M059J (cell line): ENCODE results near the gene TAS1R2. TPM values are rescaled to one million over a fixed set of nuclear protein-coding genes. Genes with fewer than 3 reads are reported as not detected.
"Not testable (repeated sequence)": the region's sequence is repeated elsewhere in the genome, so short reads cannot be mapped to it uniquely, and the experiment has no call there.

Experiments
- DNase-seq: peaks from one replicate; pipeline ENCODE4 v3.0.0-alpha.2; 2012; ENCODE audit warnings: low read depth
- total RNA-seq: library from RNA; depleted of rRNA; stranded (reverse); fragments of >200 nt; shearing (Covaris generic); gene quantifications from 2 replicates; pipeline ENCODE4 v1.2.3, GENCODE V29; 2014

TAS1R2 gene
- total RNA-seq, 1 experiment from 2014 or later, result not detected

DNA sequence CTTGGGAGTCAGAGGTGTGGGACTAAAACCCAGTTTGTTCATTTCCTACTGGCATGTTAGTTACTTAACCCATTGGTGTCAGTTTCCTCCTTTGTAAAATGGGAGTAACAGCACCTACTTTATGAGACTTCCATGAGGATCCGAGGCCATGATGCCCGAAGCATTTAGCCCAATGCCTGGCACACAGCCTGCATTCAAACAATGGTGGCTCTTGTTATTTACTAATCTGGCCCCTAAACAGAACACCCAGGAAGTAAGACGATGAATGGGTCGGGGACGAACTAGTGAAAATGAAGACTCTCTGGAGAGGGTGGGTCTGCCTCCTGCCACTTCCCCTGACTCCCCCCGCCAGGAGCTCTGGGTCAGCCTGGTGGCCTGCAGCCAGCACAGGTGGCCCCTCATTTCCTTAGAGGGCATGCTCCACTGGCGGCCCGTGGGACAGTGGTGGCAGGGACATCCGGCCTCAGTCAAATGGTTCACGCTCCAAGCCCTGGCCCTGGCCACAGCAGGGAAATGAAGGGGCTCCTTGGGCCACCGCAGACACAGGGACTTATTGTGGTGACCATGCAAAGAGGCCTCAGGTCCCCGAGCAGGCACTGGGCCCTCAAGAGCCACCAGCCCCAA lies 9.5 kb upstream of the TAS1R2 start:
- DNase-seq, result no peak

DNA sequence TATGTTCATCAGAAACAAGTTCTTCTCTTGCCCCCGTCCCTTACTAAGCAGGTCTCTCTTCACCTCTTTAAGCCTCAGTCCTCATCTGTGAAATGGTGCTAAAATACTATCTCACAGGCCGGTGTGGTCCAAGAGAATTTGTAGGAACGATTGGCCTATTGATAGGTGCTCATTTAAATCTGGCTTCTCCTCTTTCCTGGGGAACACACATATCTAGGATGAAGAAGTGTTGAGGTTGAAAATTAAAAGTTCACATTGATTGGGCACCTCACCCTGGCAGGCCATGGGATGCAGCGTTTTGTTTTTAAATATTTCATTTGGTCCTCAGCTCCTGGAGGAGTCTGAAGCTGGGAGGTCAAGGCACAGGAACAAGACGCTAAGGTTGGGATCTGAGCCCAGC lies 8.9 kb upstream of the TAS1R2 start:
- DNase-seq, result no peak

DNA sequence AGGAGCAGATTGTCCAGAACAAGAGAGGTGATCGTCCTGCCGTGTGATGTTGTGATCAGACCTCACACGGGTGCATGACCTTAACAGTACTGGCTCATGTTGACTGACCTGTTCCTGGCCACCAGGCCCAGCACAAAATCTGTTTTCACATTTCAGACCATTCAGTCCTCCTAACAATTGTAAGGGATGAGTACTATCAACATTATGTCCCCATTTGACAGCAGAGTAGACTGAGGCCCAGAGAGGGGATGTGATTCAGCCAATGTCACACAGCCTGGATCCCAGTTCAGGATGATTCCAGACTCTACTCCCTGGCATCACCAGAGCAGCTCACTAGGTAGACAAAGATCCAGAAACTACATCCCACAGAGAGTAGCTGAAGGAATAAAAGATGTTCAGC lies 7.4 kb upstream of the TAS1R2 start:
- DNase-seq, result no peak

DNA sequence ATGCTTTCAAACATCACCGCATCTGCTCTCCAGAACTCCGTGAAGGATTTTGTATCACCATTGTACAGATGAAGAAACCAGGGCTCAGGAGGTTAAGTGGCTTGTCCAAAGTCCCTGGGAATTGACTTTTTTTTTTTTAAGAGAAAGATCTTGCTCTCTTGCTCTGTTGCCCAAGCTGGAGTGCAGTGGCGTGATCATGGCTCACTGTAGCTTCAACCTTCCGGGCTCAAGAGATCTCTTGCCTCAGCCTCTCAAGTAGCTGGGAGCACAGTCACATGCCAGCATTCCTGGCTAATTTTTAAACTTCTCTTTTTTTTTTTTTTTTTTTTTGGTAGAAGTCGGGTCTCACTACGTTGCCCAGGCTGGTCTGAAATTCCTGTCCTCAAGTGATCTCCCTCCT lies 6.9 kb upstream of the TAS1R2 start:
- no peak for DNase-seq

DNA sequence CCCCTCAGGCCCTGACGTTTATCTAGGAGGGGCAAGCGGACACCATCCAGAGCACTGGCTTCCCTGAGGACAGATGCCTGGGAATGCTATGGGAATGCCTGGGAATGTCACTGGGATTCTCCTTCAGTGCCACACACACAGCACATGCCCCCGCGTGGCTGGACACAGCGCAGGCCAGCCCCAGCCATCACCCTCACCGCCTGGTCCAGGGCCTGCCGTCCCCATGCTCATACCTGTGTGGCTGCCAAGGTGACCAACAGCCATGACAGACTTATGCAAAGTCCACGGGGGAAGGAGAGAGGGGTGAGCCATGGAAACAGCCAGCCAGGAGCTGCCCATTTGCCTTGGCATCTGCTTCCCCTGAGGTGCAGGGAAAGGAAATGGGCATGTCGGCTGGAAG lies 5.7 kb upstream of the TAS1R2 start:
- no peak for DNase-seq

DNA sequence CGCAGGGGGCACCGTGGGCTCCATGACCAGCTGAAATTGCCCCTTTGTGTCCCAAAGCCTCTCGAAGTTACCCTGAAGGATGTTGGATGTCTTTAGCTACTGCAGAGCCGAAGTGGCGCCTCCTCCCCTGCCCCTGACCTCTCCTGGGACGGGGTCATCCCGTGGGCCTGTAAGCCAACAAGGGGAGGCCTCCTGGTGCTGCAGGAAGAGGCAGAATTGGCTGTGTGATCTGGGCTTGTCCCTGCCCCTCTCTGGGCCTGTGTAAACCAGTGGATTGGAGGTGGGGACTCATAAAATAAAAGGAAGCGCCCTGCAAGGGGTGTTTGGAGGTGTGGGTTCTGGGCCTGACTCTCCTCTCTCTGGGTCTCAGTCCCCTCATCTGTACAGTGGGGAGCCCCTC lies 2.1 kb upstream of the TAS1R2 start:
- DNase-seq, result no peak

DNA sequence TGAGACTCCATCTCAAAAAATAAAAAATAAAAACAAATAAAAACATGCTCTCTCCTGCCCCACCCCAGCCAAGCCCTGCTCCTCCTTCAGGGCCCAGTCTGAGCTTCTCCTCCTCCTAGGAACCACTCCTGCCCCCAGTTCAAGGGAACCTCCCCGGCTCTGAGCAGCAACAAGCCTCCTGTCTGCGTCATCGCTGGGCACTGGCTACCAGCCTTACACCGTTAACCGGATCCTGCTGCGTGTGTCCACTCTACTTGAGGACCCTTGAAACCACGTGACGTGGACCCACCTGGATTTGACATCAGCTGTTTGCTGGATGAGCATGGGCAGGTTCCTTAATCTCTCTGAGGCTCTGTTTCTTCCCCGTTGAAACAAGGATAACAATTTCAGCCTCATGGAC lies 1.6 kb upstream of the TAS1R2 start:
- DNase-seq, result no peak

DNA sequence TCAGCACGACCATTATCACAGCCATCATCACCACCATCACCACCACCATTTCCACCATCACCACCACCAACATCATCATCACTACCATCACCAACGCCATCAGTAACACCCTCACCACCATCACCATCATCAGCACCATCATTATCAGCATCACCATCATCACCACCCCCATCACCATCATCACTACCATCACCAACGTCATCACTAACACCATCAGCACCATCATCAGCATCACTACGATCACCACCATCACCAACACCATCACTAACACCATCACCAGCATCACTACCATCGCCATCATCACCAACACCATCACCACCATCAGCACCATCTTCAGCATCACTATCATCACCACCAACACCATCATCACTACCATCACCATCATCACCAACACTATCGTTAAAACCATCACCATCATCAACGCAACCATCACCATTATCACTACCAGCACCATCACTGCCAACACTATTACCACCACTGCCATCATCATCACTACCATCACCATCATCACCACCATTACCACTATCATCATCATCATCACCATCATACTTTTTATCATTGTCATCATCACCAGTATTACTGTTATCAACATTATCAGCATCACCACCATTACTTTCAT lies 1.3 kb downstream of the TAS1R2 start:
- DNase-seq, result no peak

DNA sequence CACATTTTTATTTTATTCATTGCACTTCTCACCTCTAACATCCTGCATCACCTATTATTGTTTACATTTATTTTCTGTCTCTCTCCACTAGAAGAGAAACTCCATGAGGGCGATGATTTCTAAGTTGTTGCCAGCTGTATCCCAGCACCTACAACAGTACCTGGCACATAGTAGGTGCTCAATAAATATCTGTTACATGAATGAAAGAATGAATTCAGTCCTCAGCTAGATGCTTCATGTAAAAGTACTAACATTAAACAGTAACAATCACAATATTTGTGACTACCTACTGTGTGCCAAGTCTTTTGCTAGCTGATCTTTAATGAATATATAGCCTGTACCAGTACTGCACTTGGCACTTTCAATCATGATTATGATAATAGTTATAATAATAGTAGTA lies 3.0 kb downstream of the TAS1R2 start:
- DNase-seq, result no peak

DNA sequence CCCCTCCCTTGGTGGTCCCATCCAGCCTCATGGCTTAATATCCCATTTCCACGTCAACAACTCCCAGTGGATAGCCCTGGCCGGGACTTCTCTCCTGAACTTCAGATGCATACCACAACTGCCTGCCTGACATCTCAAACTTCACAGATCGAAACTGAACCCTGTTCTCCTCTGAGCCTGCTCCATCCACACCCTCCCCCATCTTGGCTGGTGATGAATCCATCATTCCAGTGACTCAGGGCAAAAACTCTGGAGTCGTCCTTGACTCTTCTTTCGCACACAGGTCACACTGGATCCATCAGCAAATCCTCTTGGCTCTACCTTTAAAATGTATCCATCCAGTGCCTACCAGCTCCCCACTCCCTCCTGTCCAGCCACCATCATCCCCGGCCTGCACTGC lies 3.9 kb downstream of the TAS1R2 start:
- DNase-seq, result peak; percentile 31

DNA sequence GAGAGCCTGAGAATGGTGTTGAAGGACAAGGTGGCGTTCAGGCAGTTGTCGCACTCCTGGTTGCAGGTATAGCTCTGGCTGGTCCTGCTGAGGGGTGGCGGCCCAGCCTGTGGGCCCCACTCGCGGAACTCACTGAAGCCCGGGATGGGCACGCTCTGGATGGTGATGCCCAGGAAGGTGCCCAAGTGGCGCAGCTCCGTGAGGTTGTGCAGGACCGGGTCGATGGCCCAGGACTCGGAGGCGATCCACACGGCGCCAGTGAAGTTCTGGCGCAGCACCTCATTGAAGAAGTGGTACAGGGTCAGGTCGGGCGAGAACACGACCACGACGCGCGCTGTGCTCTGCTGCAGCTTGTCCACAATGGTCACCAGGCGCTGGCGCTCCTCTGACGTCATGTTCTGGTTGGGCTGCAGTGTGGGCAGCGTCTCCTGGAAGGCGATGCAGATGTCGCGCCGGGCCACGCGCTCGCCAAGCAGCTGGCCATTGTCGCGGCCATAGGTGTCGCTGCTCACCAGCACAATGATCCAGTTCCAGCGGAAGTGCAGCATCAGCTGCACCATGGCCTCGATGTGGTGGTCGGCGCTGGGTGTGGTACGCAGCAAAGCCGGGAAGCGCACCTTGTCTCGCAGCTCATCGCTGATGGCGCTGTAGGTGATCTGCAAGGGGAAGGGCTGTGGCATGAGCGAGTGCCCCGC lies 5.0 kb downstream of the TAS1R2 start:
- no peak for DNase-seq

DNA sequence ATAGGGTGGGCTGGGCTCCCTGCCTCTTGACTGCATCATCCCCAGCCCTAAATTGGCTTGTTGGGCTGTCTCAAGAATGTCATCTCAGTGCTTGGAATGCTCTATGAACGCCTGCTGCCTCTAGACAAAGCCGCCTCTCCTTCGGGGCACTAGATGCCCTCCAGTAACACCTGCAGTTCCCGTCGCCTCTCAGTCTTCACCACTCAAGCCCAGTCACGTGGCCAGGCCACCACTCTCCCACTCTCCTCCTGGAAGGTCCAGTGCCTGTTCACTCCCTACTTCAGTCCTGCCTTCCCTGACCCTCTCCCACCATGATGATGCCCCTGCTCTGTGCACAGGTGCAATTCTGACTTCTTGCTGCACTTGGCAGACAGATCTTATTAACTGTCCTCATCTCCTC lies 7.0 kb downstream of the TAS1R2 start:
- DNase-seq, result no peak

DNA sequence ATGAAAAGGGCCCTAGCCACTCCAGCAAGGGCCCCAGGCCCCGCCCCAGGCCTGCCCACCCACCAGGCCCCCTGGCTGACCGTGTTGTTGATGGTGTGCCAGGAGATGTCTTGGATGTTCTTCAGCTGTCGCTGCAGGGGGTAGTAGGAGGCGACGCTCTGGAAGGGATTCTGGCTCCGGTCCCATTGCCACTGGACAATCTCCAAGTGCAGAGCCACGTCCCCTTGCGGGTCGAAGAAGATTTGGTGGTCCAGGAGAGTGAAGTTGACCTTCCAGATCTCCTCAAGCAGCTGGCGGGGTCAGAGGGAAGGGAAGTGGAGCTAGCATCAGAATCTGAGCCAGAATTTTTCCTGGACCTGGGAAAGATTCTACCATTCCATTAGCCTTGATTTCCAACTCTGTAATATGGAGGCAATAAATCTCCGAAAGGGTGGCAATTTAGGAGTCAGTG lies 10.2 kb downstream of the TAS1R2 start:
- no peak for DNase-seq

DNA sequence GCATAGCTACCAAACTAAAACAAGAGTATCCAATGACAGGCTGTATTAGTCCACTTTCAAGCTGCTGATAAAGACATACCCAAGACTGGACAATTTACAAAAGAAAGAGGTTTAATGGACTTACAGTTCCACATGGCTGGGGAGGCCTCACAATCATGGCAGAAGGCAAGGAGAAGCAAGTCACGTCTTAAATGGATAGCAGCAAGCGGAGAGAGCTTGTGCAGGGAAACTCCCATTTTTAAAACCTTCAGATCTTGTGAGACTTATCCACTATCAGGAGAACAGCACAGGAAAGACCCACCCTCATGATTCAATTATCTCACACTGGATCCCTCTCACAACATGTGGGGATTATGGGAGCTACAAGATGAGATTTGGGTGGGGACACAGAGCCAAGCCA lies 11.7 kb downstream of the TAS1R2 start:
- not testable (repeated sequence) for DNase-seq

DNA sequence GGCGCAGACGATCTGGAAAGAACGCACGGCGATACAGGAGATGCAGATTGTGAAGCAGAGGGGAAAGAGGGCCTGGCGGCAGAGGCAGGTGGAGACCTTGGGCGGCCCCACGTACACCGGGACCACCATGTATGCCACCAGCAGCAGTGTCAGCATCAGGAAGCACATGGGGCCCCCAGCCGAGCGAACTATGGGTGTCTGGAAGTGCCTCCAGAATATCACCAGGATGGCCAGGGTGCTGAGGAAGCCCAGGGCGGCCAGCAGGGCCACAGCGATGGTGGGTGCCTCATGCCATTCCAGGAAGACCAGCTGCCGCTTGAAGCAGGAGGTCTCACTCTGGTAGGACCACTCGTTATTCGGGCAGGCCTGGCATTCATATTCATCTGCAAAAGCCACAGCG lies 19.3 kb downstream of the TAS1R2 start:
- DNase-seq, result no peak

DNA sequence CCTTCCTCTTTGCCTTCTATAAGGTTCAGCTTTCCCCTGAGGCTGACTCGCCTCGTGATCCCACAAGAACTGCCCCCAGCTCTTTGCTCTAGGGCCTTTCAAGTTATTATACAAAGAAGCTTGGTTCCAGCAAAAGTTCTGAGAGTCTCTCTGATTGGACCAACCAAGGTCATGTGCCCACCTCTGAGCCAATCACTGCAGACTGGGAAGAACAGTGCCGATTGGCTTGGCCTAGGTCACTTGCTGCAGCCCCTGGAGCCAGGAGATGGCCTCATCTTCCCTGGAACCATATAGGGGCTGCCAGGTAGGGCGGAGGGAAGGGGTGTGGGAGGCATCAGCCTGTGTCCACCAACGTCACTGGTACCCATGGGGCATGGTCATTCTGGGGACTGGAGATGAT lies 22.8 kb downstream of the TAS1R2 start:
- DNase-seq, result no peak

DNA sequence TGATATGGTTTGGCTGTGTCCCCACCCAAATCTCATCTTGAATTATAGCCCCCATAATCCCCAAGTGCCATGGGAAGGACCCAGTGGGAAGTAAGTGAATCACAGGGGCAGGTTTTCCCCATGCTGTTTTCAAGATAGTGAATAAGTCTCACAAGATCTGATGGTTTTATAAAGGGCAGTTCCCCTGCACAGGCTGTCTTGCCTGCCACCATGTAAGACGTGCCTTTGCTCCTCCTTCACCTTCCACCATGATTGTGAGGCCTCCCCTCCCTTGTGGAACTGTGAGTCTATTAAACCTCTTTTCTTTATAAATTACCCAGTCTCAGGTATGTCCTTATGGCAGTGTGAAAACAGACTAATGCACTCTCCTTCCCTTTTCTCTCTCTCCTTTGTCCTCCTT lies 27.1 kb downstream of the TAS1R2 start:
- not testable (repeated sequence) for DNase-seq

DNA sequence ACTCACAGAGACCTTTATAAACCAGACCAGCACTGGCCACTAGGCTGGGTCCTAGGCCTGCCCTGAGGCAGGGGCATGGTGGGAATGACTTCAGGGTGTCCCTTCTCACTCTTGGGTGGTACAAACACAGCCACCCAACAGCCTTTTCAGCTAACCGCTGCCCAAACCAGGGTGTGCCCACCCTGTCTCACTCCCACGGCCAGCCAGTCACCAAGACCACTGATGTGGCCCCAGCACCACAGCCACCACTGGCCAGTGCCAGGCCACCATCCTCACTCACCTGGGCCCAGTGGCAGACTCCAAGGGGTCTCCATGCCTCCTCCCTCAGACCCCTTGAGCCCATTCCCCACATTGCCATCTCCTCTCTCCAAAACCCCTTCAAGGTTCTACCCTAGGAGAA lies 27.8 kb downstream of the TAS1R2 start:
- no peak for DNase-seq

DNA sequence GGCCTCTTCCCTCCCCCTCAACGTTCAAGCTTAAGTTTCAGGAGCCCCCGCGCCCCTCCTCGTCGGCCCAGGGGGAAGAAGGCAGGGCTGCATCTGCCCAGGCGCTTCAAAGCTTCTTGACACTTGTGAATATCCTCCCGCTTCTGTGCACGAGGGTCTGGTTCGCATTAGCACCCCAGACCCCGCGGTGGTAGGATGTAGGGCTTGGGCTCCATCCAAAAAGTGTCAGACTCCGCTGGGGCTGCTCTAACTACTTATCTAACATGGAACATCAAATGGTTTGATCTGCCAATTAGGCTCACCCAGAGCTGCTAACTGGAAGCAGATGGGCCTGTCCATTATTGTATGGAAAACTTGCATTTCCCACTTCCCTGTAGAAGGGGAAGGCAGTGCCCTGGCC lies 28.9 kb downstream of the TAS1R2 start:
- DNase-seq, result no peak

DNA sequence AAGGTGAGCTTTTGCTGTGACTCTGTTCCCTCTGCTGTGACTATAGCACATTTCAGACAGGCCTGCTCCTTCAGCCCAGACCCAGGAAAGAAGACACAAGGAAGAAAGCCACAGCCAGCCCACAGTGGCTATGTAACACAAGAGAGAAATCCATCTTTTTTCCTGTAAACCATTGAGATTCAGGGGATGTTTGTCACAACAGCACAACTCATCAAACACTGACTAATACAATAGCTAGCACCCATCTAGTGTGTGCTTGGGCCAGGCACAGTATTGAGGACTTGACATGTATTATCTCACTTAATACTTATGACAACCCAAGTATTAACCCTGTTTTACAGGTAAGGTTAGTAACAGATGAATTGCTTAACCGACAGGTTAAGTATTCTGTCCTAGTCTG lies 29.8 kb downstream of the TAS1R2 start:
- DNase-seq, result no peak

DNA sequence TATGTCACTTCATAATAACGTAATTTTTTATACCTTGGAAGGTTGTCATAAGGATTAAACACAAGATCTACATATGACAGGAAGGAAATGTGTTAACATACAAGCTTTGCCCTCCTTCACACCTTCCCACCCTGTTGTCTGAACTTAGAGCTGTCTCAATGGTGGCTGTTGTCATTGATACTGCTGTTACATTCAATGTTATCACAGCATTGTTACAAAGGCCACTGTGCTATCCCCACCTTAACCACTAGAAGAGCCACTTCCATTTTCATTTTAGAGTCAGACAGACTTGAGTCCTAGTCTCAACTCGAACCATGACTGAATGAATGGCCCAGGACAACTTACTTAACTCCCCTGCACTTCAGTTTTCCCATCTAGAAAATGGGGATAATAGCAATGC lies 31.2 kb downstream of the TAS1R2 start:
- no peak for DNase-seq

DNA sequence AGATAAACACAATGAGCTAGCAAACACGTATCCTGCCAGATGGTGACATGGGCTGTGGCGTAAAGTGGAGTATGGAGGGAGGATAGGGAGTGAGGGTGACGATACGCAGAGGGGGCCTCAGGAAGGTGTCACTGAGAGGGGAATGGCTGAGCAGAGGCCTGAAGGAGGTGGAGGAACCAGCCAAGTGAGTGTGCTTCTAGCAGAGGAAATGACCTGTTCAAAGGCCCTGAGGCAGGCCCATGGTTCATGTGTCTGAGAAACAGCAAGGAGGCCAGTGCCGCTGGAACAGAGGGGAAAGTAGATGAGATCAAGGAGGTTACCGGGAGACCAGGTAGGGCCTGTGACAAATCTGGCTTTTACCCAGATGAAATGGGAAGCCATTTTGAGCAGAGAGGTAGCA lies 36.0 kb downstream of the TAS1R2 start:
- no peak for DNase-seq
